H9 (cell line): Measurements from ENCODE around the gene PEX5. TPM values are rescaled to one million over a fixed set of nuclear protein-coding genes. Genes with fewer than 3 reads are reported as not detected.

Source experiments
- DNase-seq: peaks from one replicate; pipeline ENCODE4 v3.0.0-alpha.2; 2017
- H2AFZ ChIP-seq: one replicate; pipeline ENCODE4 v1.6.1; 2013; ENCODE audit warnings: mild to moderate bottlenecking, low read length, control low read depth, moderate library complexity
- H2AK5ac ChIP-seq: 2 replicates; pipeline ENCODE4 v1.6.1; 2013; ENCODE audit warnings: low read length, control low read depth, mixed read lengths; ENCODE audit not compliant: insufficient read length
- H2BK120ac ChIP-seq: one replicate; pipeline ENCODE4 v1.6.1; 2013; ENCODE audit warnings: low read depth, mild to moderate bottlenecking, low read length, control low read depth, inconsistent platforms; ENCODE audit not compliant: poor library complexity, severe bottlenecking
- H2BK12ac ChIP-seq: 2 replicates; pipeline ENCODE4 v1.6.1; 2013; ENCODE audit warnings: low read length, control low read depth, mixed read lengths, low read depth; ENCODE audit not compliant: insufficient read length
- H2BK15ac ChIP-seq: 2 replicates; pipeline ENCODE4 v1.6.1; 2013; ENCODE audit warnings: low read depth, low read length, control low read depth
- H2BK20ac ChIP-seq: one replicate; pipeline ENCODE4 v1.6.1; 2013; ENCODE audit warnings: low read depth, mild to moderate bottlenecking, low read length, control low read depth, inconsistent platforms; ENCODE audit not compliant: poor library complexity, severe bottlenecking
- H2BK5ac ChIP-seq: 2 replicates; pipeline ENCODE4 v1.6.1; 2013; ENCODE audit warnings: low read length, control low read depth, mixed read lengths; ENCODE audit not compliant: insufficient read length
- H3K14ac ChIP-seq: 2 replicates; pipeline ENCODE4 v1.6.1; 2013; ENCODE audit warnings: low read length, control low read depth; ENCODE audit not compliant: insufficient read depth
- H3K18ac ChIP-seq: 2 replicates; pipeline ENCODE4 v1.6.1; 2013; ENCODE audit warnings: low read depth, mild to moderate bottlenecking, mixed read lengths, low read length, control low read depth; ENCODE audit not compliant: insufficient read length
- H3K23ac ChIP-seq: 2 replicates; pipeline ENCODE4 v1.6.1; 2013; ENCODE audit warnings: low read length, control low read depth, mixed read lengths, low read depth; ENCODE audit not compliant: insufficient read length
- H3K23me2 ChIP-seq: 2 replicates; pipeline ENCODE4 v1.6.1; 2013; ENCODE audit warnings: low read depth, mild to moderate bottlenecking, mixed read lengths, low read length, control low read depth; ENCODE audit not compliant: insufficient read length, poor library complexity, severe bottlenecking
- H3K27ac ChIP-seq: 2 replicates; pipeline ENCODE4 v1.5.1; 2013; ENCODE audit warnings: low read length, control low read depth, mixed read lengths, low read depth; ENCODE audit not compliant: insufficient read length
- H3K27me3 ChIP-seq: 2 replicates; pipeline ENCODE4 v1.6.1; 2013; ENCODE audit warnings: low read length, control low read depth, inconsistent platforms; ENCODE audit not compliant: insufficient read depth
- H3K4ac ChIP-seq: 2 replicates; pipeline ENCODE4 v1.6.1; 2013; ENCODE audit warnings: low read depth, mild to moderate bottlenecking, control low read depth, inconsistent platforms, low read length, moderate library complexity
- H3K4me1 ChIP-seq: 2 replicates; pipeline ENCODE4 v1.6.1; 2013; ENCODE audit warnings: low read length, control low read depth, inconsistent platforms; ENCODE audit not compliant: insufficient read depth
- H3K4me2 ChIP-seq: 2 replicates; pipeline ENCODE4 v1.6.1; 2013; ENCODE audit warnings: low read length, control low read depth, mixed read lengths; ENCODE audit not compliant: insufficient read length, insufficient read depth
- H3K56ac ChIP-seq: 2 replicates; pipeline ENCODE4 v1.6.1; 2013; ENCODE audit warnings: low read depth, mild to moderate bottlenecking, mixed read lengths, low read length, control low read depth; ENCODE audit not compliant: insufficient read length
- H3K79me1 ChIP-seq: 2 replicates; pipeline ENCODE4 v1.6.1; 2013; ENCODE audit warnings: low read depth, mild to moderate bottlenecking, moderate library complexity, low read length, control low read depth, inconsistent platforms; ENCODE audit not compliant: insufficient read depth, poor library complexity, severe bottlenecking
- H3K79me2 ChIP-seq: 2 replicates; pipeline ENCODE4 v1.6.1; 2013; ENCODE audit warnings: low read length, control low read depth, inconsistent platforms; ENCODE audit not compliant: insufficient read depth
- H3K9ac ChIP-seq: 2 replicates; pipeline ENCODE4 v1.6.1; 2013; ENCODE audit warnings: low read length, control low read depth, mixed read lengths; ENCODE audit not compliant: insufficient read length; ENCODE audit errors: extremely low read depth
- H3K9me3 ChIP-seq: one replicate; pipeline ENCODE4 v1.6.1; 2013; ENCODE audit warnings: low read depth, low read length, inconsistent platforms; ENCODE audit not compliant: control insufficient read depth
- H3T11ph ChIP-seq: one replicate; pipeline ENCODE4 v1.6.1; 2013; ENCODE audit warnings: mild to moderate bottlenecking, low read length, control low read depth, inconsistent platforms
- H4K20me1 ChIP-seq: one replicate; pipeline ENCODE4 v1.6.1; 2013; ENCODE audit not compliant: control insufficient read depth, insufficient read length, insufficient read depth
- H4K5ac ChIP-seq: 2 replicates; pipeline ENCODE4 v1.6.1; 2013; ENCODE audit warnings: low read depth, mild to moderate bottlenecking, mixed read lengths, low read length, control low read depth; ENCODE audit not compliant: insufficient read length
- H4K8ac ChIP-seq: replicated peaks from 2 replicates; pipeline ENCODE4 v1.6.1; 2013; ENCODE audit warnings: low read length, control low read depth, mixed read lengths, low read depth; ENCODE audit not compliant: insufficient read length
- H4K91ac ChIP-seq: 2 replicates; pipeline ENCODE4 v1.6.1; 2013; ENCODE audit warnings: low read depth, mild to moderate bottlenecking, moderate library complexity, mixed read lengths, low read length, control low read depth; ENCODE audit not compliant: insufficient read length
- H3K27ac Mint-ChIP-seq, 3 experiments: 2 replicates in 2 of 3; 3 replicates in 1 of 3; pipeline ENCODE4 v1.8.0; 2020 to 2021; ENCODE audit warnings: mixed read lengths in 3 of 3, mild to moderate bottlenecking in 1 of 3, moderate library complexity in 1 of 3
- H3K27me3 Mint-ChIP-seq: 2 replicates; pipeline ENCODE4 v1.8.0; 2021; ENCODE audit warnings: low read depth, mild to moderate bottlenecking, moderate library complexity, mixed read lengths
- H3K36me3 Mint-ChIP-seq, 3 experiments: 2 replicates in 2 of 3; 3 replicates in 1 of 3; pipeline ENCODE4 v1.8.0; 2020 to 2021; ENCODE audit warnings: low read depth in 3 of 3, mixed read lengths in 3 of 3; ENCODE audit not compliant: insufficient read depth in 1 of 3
- H3K4me1 Mint-ChIP-seq, 2 experiments: 2 replicates each; pipeline ENCODE4 v1.8.0; 2020; ENCODE audit warnings: mixed read lengths in 2 of 2
- H3K4me3 Mint-ChIP-seq, 2 experiments: 2 replicates in 1 of 2; 3 replicates in 1 of 2; pipeline ENCODE4 v1.8.0; 2020 to 2021; ENCODE audit warnings: mild to moderate bottlenecking in 2 of 2, mixed read lengths in 2 of 2, moderate library complexity in 1 of 2
- H3K9me3 Mint-ChIP-seq, 2 experiments: 2 replicates in 1 of 2; 3 replicates in 1 of 2; pipeline ENCODE4 v1.8.0; 2020; ENCODE audit warnings: mild to moderate bottlenecking in 2 of 2, mixed read lengths in 2 of 2, moderate library complexity in 1 of 2
- WGBS: extraction: QIAGEN DNeasy Blood & Tissue Kit; methylation state at CpG from one replicate; pipeline ENCODE4 v1.1.7; 2013; ENCODE audit warnings: missing lambda C conversion rate, low lambda C conversion rate, mixed read lengths; ENCODE audit not compliant: insufficient read length; ENCODE audit errors: extremely low coverage; 5-methylcytosine and 5-hydroxymethylcytosine counted together
- total RNA-seq: library from RNA; stranded (reverse); gene quantifications from 2 replicates; pipeline ENCODE4 v1.2.1, GENCODE V29; 2021
- TF ChIP-seq, protein P1 (sequence below): fragments of 200-600 bp; sonication (generic); conservative IDR thresholded peaks from 3 replicates; pipeline ENCODE4 v1.8.0; 2021; ENCODE audit warnings: antibody characterized with exemption, mild to moderate bottlenecking

Gene PEX5
- total RNA-seq, 1 experiment from 2014 or later = 40.5 TPM

DNA sequence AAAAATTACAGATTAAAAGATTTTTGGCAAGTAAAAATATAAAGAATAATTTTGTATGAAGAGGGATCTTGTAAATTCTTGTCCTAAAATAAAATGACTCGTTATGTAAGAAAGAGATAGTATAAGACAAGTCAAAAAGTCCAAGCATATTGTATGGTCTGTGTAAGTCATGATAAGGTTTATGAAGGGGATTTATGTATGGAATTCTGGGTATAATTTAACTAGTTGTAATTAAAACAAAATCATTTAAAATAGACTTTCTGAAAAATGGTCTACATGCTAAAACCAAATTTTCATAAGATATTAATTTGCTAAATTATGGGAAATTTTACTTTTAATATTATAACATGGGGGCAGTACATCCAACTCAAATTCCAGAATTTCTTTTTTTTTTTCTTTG, 17.6 kb upstream of the PEX5 start:
- H3K27me3 ChIP-seq = no peaks in the 10 kb centered on the region
- WGBS = no CpG with 5 or more reads among the region's 1 CpG
- no peak overlapping the region for H2BK15ac ChIP-seq
- H3K79me2 ChIP-seq = no peaks in the 10 kb centered on the region
- H3T11ph ChIP-seq = no peak overlapping the region
- Mint-ChIP-seq H3K27ac (no peak overlapping the region), H3K9me3 (peaks cover 82% of the 10 kb centered on the region in 2 experiments), H3K36me3 (peaks cover 6 to 26% (median 23%) of the 10 kb centered on the region in 3 experiments; a peak in 5 of 7 replicates), H3K4me3 (no peak overlapping the region), H3K27me3 (peaks cover 8% of the 10 kb centered on the region; the same call in 1 of the 2 replicates), H3K4me1 (no peaks in the 10 kb centered on the region)
- no peak overlapping the region for H2BK20ac ChIP-seq
- H2BK5ac ChIP-seq = no peak overlapping the region
- DNase-seq = no peak
- no peak overlapping the region for H3K23ac ChIP-seq
- H2AK5ac ChIP-seq = no peak overlapping the region
- no peaks in the 10 kb centered on the region for H3K79me1 ChIP-seq
- H3K18ac ChIP-seq = no peak overlapping the region
- H3K4me1 ChIP-seq = no peaks in the 10 kb centered on the region
- H2BK120ac ChIP-seq = no peak overlapping the region
- H3K9ac ChIP-seq = no peak overlapping the region
- H3K9me3 ChIP-seq = peaks cover 54% of the 10 kb centered on the region
- H3K56ac ChIP-seq = no peak overlapping the region
- H3K27ac ChIP-seq = no peak overlapping the region
- H2BK12ac ChIP-seq = no peak overlapping the region
- H3K4ac ChIP-seq = no peak overlapping the region
- no peak overlapping the region for H2AFZ ChIP-seq
- no peak overlapping the region for H4K91ac ChIP-seq
- TF ChIP-seq, protein P1, sequence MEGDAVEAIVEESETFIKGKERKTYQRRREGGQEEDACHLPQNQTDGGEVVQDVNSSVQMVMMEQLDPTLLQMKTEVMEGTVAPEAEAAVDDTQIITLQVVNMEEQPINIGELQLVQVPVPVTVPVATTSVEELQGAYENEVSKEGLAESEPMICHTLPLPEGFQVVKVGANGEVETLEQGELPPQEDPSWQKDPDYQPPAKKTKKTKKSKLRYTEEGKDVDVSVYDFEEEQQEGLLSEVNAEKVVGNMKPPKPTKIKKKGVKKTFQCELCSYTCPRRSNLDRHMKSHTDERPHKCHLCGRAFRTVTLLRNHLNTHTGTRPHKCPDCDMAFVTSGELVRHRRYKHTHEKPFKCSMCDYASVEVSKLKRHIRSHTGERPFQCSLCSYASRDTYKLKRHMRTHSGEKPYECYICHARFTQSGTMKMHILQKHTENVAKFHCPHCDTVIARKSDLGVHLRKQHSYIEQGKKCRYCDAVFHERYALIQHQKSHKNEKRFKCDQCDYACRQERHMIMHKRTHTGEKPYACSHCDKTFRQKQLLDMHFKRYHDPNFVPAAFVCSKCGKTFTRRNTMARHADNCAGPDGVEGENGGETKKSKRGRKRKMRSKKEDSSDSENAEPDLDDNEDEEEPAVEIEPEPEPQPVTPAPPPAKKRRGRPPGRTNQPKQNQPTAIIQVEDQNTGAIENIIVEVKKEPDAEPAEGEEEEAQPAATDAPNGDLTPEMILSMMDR = no peak
- no peaks in the 10 kb centered on the region for H4K20me1 ChIP-seq
- H3K23me2 ChIP-seq = no peaks in the 10 kb centered on the region
- H4K5ac ChIP-seq = no peak overlapping the region
- no peak overlapping the region for H3K4me2 ChIP-seq
- H4K8ac ChIP-seq = no peak overlapping the region
- H3K14ac ChIP-seq = no peak overlapping the region
